AG09309 (cell line): Measurements from ENCODE around the gene EEF1AKMT4.

Experiments
- DNase-seq: peaks from one replicate; pipeline ENCODE4 v3.0.0-alpha.2; 2010; ENCODE audit warnings: low read depth
- H3K4me3 ChIP-seq: 2 replicates; pipeline ENCODE4 v1.5.1; 2011; ENCODE audit warnings: mild to moderate bottlenecking, low read depth, low read length, moderate library complexity; ENCODE audit not compliant: control insufficient read depth
- CTCF ChIP-seq: IDR thresholded peaks from 2 replicates; pipeline ENCODE4 v1.5.1; 2011; ENCODE audit warnings: mild to moderate bottlenecking, low read depth, low read length, inconsistent platforms; ENCODE audit not compliant: insufficient read depth, control insufficient read depth; ENCODE audit errors: missing control alignments

The EEF1AKMT4 gene

GRCh38 chr3:184239221-184239620 lies 10.3 kb upstream of the EEF1AKMT4 start:
- no peak for DNase-seq
- TF ChIP-seq CTCF: no peak
- no peak overlapping the region for H3K4me3 ChIP-seq

- DNase-seq: no peak
- TF ChIP-seq CTCF: no peak
- no peak overlapping the region for H3K4me3 ChIP-seq
These were observed 9.8 kb upstream of the EEF1AKMT4 start for GRCh38 chr3:184239708-184240107.

- no peak overlapping the region for H3K4me3 ChIP-seq
- TF ChIP-seq CTCF: no peak
- DNase-seq: no peak
These were observed 8.9 kb upstream of the EEF1AKMT4 start for GRCh38 chr3:184240384-184241140.

- TF ChIP-seq CTCF: no peak
- DNase-seq: no peak
- H3K4me3 ChIP-seq: no peak overlapping the region
These were observed 8.4 kb upstream of the EEF1AKMT4 start for GRCh38 chr3:184241141-184241446.

GRCh38 chr3:184241447-184242296 lies 7.8 kb upstream of the EEF1AKMT4 start:
- no peak for DNase-seq
- no peak overlapping the region for H3K4me3 ChIP-seq
- TF ChIP-seq CTCF: peak; percentile 49

GRCh38 chr3:184242297-184242685 lies 7.2 kb upstream of the EEF1AKMT4 start:
- no peak for TF ChIP-seq CTCF
- no peak for DNase-seq
- H3K4me3 ChIP-seq: no peak overlapping the region
